Measurements from ENCODE around the gene IL2RA.

DNA sequence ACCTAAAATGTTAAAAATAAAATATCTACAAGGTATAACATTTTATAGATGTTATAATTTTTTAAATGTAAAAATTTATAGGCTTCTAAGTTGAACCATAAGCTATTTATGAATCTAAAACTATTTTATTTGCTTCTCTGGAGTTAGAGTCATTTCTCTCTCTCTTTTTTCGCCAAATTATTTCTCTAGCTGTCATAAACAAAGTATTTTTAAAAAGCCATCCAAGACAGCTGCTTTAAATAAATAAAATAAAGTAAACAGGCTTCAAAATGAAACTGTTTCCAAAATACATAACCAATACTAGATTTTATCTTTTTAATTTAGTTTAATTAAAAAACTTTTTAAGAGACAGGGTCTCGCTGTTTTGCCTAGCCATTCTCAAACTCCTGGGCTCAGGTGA lies 72.4 kb downstream of the IL2RA start:
- TF ChIP-seq, protein P1, sequence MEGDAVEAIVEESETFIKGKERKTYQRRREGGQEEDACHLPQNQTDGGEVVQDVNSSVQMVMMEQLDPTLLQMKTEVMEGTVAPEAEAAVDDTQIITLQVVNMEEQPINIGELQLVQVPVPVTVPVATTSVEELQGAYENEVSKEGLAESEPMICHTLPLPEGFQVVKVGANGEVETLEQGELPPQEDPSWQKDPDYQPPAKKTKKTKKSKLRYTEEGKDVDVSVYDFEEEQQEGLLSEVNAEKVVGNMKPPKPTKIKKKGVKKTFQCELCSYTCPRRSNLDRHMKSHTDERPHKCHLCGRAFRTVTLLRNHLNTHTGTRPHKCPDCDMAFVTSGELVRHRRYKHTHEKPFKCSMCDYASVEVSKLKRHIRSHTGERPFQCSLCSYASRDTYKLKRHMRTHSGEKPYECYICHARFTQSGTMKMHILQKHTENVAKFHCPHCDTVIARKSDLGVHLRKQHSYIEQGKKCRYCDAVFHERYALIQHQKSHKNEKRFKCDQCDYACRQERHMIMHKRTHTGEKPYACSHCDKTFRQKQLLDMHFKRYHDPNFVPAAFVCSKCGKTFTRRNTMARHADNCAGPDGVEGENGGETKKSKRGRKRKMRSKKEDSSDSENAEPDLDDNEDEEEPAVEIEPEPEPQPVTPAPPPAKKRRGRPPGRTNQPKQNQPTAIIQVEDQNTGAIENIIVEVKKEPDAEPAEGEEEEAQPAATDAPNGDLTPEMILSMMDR (conservative IDR thresholded peaks at IDR 0.05; ENCODE audit: low read depth in 2 of 2): no peak
- TF ChIP-seq EZH2 (IDR thresholded peaks at IDR 0.05; ENCODE audit: low read depth, unreplicated experiment) (no peak), EZH2phosphoT487 (IDR thresholded peaks at IDR 0.05; ENCODE audit: unreplicated experiment) (no peak)

Measured in GM23338 (cell line).